Measurements from ENCODE around the gene SH3RF1. TPM values are rescaled to one million over a fixed set of nuclear protein-coding genes. Genes with fewer than 3 reads are reported as not detected.

The SH3RF1 gene
- total and polyA plus RNA-seq, 4 donors, result 1.8 to 7.9 (median 3.5) TPM

- H3K9me3 ChIP-seq (ENCODE audit: control insufficient read depth in 4 of 4, low read length in 3 of 4), result no peaks in the 10 kb centered on the region
- no peaks in the 10 kb centered on the region for H3K27me3 ChIP-seq (ENCODE audit: control insufficient read depth in 4 of 4, insufficient read depth in 4 of 4, low read length in 3 of 4)
- 54% methylated on average over 2 of the region's 2 CpGs for WGBS
- H3K9ac ChIP-seq (ENCODE audit: low read depth in 1 of 2, low read length in 2 of 2), result no peak overlapping the region
- H3K4me3 ChIP-seq (ENCODE audit: low read depth in 1 of 3, low read length in 3 of 3), result no peak overlapping the region
- DNase-seq (ENCODE audit: low spot score), result no peak
- H3K36me3 ChIP-seq (ENCODE audit: control insufficient read depth in 4 of 4, insufficient read depth in 3 of 4, low read depth in 1 of 4, low read length in 3 of 4), result no peaks in the 10 kb centered on the region
- no peak for TF ChIP-seq HNF4G (IDR thresholded peaks at IDR 0.05)
- TF ChIP-seq, protein P1, sequence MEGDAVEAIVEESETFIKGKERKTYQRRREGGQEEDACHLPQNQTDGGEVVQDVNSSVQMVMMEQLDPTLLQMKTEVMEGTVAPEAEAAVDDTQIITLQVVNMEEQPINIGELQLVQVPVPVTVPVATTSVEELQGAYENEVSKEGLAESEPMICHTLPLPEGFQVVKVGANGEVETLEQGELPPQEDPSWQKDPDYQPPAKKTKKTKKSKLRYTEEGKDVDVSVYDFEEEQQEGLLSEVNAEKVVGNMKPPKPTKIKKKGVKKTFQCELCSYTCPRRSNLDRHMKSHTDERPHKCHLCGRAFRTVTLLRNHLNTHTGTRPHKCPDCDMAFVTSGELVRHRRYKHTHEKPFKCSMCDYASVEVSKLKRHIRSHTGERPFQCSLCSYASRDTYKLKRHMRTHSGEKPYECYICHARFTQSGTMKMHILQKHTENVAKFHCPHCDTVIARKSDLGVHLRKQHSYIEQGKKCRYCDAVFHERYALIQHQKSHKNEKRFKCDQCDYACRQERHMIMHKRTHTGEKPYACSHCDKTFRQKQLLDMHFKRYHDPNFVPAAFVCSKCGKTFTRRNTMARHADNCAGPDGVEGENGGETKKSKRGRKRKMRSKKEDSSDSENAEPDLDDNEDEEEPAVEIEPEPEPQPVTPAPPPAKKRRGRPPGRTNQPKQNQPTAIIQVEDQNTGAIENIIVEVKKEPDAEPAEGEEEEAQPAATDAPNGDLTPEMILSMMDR (IDR thresholded peaks at IDR 0.05; ENCODE audit: low read depth, low read length, missing input control), result no peak
- TF ChIP-seq, protein P2, sequence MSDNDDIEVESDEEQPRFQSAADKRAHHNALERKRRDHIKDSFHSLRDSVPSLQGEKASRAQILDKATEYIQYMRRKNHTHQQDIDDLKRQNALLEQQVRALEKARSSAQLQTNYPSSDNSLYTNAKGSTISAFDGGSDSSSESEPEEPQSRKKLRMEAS (IDR thresholded peaks at IDR 0.05), result no peak
- TF ChIP-seq HNF4A (conservative IDR thresholded peaks at IDR 0.05), result no peak
- no peak for TF ChIP-seq FOXA1 (IDR thresholded peaks at IDR 0.05)
- TF ChIP-seq TAF1 (conservative IDR thresholded peaks at IDR 0.05), result no peak
- no peak for TF ChIP-seq YY1 (IDR thresholded peaks at IDR 0.05)
- no peak for TF ChIP-seq EGR1 (IDR thresholded peaks at IDR 0.05; ENCODE audit: low read depth in 2 of 2)
- TF ChIP-seq JUND (IDR thresholded peaks at IDR 0.05), result no peak
- no peak overlapping the region for H3K27ac ChIP-seq (ENCODE audit: low read depth in 1 of 2, low read length in 2 of 2)
- peaks cover 12 to 55% (median 39%) of the 10 kb centered on the region in 4 donors for H3K4me1 ChIP-seq (ENCODE audit: control insufficient read depth in 4 of 4, insufficient read depth in 4 of 4, low read length in 3 of 4)
Observed at GRCh38 chr4:169249999-169250398, 20.8 kb downstream of the SH3RF1 start.

DNA sequence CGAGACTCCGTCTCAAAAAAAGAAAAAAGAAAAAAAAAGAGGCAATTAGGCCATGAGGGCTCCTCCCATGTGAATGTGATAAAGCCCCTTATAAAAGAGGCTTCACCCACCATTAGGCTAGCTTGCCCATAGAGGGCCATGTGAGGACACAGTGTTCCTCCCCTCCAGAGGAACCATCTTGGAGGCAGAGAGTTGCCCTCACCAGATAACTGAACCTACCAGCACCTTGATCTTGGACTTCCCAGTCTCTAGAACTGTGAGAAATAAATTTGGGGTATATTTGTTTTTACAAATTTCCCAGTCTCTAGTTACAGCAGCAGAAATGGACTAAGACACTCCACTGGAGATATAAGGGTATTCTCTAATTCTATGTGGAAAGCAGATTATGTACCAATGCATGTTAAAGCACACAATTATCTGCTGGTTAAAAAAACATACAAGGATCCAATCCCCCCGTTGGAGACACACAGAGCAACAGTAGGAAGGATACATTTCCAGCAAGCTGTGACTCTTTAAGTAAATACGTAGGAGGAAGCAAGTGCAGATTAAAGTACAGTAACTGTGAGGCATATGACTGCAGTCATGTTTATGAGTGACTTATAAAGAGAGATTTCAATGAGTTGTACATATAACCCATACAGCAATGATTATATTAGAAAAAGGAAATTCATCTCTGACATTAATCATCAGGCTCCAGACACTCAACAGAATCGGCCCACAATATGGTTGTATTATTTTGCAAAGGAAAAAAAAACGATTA, 21.4 kb downstream of the SH3RF1 start:
- Histone ChIP-seq H3K27me3 (ENCODE audit: control insufficient read depth in 4 of 4, insufficient read depth in 4 of 4, low read length in 3 of 4) (no peaks in the 10 kb centered on the region), H3K36me3 (ENCODE audit: control insufficient read depth in 4 of 4, insufficient read depth in 3 of 4, low read depth in 1 of 4, low read length in 3 of 4) (no peaks in the 10 kb centered on the region), H3K4me3 (ENCODE audit: low read depth in 1 of 3, low read length in 3 of 3) (no peak overlapping the region), H3K27ac (ENCODE audit: low read depth in 1 of 2, low read length in 2 of 2) (no peak overlapping the region), H3K9me3 (ENCODE audit: control insufficient read depth in 4 of 4, low read length in 3 of 4) (no peaks in the 10 kb centered on the region), H3K4me1 (ENCODE audit: control insufficient read depth in 4 of 4, insufficient read depth in 4 of 4, low read length in 3 of 4) (peaks cover 9 to 51% (median 35%) of the 10 kb centered on the region in 4 donors), H3K9ac (ENCODE audit: low read depth in 1 of 2, low read length in 2 of 2) (no peak overlapping the region)
- no peak for TF ChIP-seq REST (IDR thresholded peaks at IDR 0.05)
- no peak for TF ChIP-seq GABPA (IDR thresholded peaks at IDR 0.05 in 1 of 2, conservative IDR thresholded peaks at IDR 0.05 in 1 of 2)
- TF ChIP-seq JUND (IDR thresholded peaks at IDR 0.05), result peak in 1 of 2 donors; percentile 23
- no peak for TF ChIP-seq SP1 (IDR thresholded peaks at IDR 0.05)
- TF ChIP-seq, protein P2 (IDR thresholded peaks at IDR 0.05), result no peak
- TF ChIP-seq FOXA2 (IDR thresholded peaks at IDR 0.05), result peak; percentile 48
- TF ChIP-seq, protein P1 (IDR thresholded peaks at IDR 0.05; ENCODE audit: low read depth, low read length, missing input control), result no peak
- TF ChIP-seq FOXA1 (IDR thresholded peaks at IDR 0.05), result no peak
- TF ChIP-seq HNF4A (conservative IDR thresholded peaks at IDR 0.05), result peak; percentile 5 to 34
- TF ChIP-seq RAD21 (IDR thresholded peaks at IDR 0.05), result no peak
- 50% methylated on average over 6 of the region's 6 CpGs for WGBS
- no peak for DNase-seq (ENCODE audit: low spot score)

Data from liver (tissue), 9 donors.